Left lung (tissue), 10 donors: ENCODE data around the gene NAGLU. TPM values are rescaled to one million over a fixed set of nuclear protein-coding genes. Genes with fewer than 3 reads are reported as not detected.
A peak's percentile ranks its signal among the peaks of the same experiment; 100 is the strongest.

ENCODE experiments used
- ATAC-seq: fragments of 200-7000 bp; cut with Tn5 transposase; one replicate; pipeline ENCODE4 v1.9.1; 2020; ENCODE audit warnings: moderate library complexity
- DNase-seq, 4 donors: peaks; one replicate each; pipeline ENCODE4 v3.0.0-alpha.2; 2013 to 2020
- H3K27ac ChIP-seq, 2 donors: fragments of 200-600 bp; sonication (generic) in 1 of 2; one replicate each; pipeline versions ENCODE4 v1.5.0 to v1.8.0; 2020 to 2021
- H3K27me3 ChIP-seq, 2 donors: fragments of 200-600 bp; sonication (generic) in 1 of 2; one replicate each; pipeline versions ENCODE4 v1.5.0 to v1.8.0; 2020 to 2021
- H3K36me3 ChIP-seq, 2 donors: fragments of 200-600 bp; sonication (generic) in 1 of 2; one replicate each; pipeline versions ENCODE4 v1.5.0 to v1.8.0; 2020 to 2021
- H3K4me1 ChIP-seq, 2 donors: fragments of 200-600 bp; one replicate each; pipeline ENCODE4 v1.8.0; 2021
- H3K4me3 ChIP-seq, 2 donors: fragments of 200-600 bp; sonication (generic) in 1 of 2; one replicate each; pipeline versions ENCODE4 v1.5.0 to v1.8.0; 2020 to 2021; ENCODE audit warnings: mild to moderate bottlenecking in 1 of 2
- H3K9me3 ChIP-seq, 2 donors: fragments of 200-600 bp; sonication (generic) in 1 of 2; one replicate each; pipeline versions ENCODE4 v1.5.0 to v1.8.0; 2020 to 2021
- CTCF ChIP-seq, 2 donors: fragments of 200-600 bp; sonication (generic) in 1 of 2; IDR thresholded peaks; one replicate each; pipeline versions ENCODE4 v1.5.0 to v1.8.0; 2021; ENCODE audit warnings: antibody characterized with exemption in 2 of 2
- intact Hi-C, 2 donors: fragments of 100-400 bp; cut with DNase I; formaldehyde crosslinking; loops; one replicate each; pipeline versions ENCODE4 v1.11.2 to v1.14.2; 2022
- polyA plus RNA-seq, 6 donors: library from polyadenylated mRNA; unstranded; fragments of 120-200 nt; gene quantifications; one replicate each; pipeline ENCODE4 v1.2.1, GENCODE V29; 2013; ENCODE audit not compliant: insufficient read length in 6 of 6
- total RNA-seq, 2 donors: library from RNA; stranded (reverse); fragmentation: NEBNext Ultra II Directional; extraction: Animal tissue kit (Norgen Biotek cat#: 25700); gene quantifications; one replicate each; pipeline ENCODE4 v1.2.1, GENCODE V29; 2021
- donor health status: DM: no; HTN: yes; CAD: no.
- donor health status: DM: no; HTN: no; CAD: no.

NAGLU gene
- total and polyA plus RNA-seq, 8 donors: 10.3 to 56.2 (median 14.3) TPM

GRCh38 chr17:42560246-42560645, 24.2 kb downstream of the NAGLU start:
- Histone ChIP-seq H3K36me3 (peaks cover 0 to 12% of the 10 kb centered on the region in 2 donors), H3K27ac (no peak overlapping the region), H3K27me3 (no peaks in the 10 kb centered on the region), H3K4me1 (peaks cover 20 to 39% of the 10 kb centered on the region in 2 donors), H3K9me3 (no peaks in the 10 kb centered on the region), H3K4me3 (no peak overlapping the region)
- TF ChIP-seq CTCF (IDR thresholded peaks at IDR 0.05): no peak
- intact Hi-C loops: no loop called here
- DNase-seq (no peak), ATAC-seq (no peak)

- H3K9me3 ChIP-seq: no peaks in the 10 kb centered on the region
- no peaks in the 10 kb centered on the region for H3K27me3 ChIP-seq
- ATAC-seq (peak; percentile 77), DNase-seq (peak; percentile 93 to 97 (median 96))
- peak within 1 kb of the TSS; percentile 69 to 96 for H3K4me3 ChIP-seq
- intact Hi-C loops: no loop called here
- peaks cover 26 to 48% of the 10 kb centered on the region in 2 donors for H3K4me1 ChIP-seq
- peak within 1 kb of the TSS; percentile 79 to 93 for H3K27ac ChIP-seq
- TF ChIP-seq CTCF (IDR thresholded peaks at IDR 0.05): peak in 1 of 2 donors; percentile 12
- peaks cover 0 to 21% of the 10 kb centered on the region in 2 donors for H3K36me3 ChIP-seq
These were observed 25.9 kb downstream of the NAGLU start, which contains the start of gene COASY for GRCh38 chr17:42561897-42562387. TSS of gene COASY (plus strand) at chr17:42562148. CDS start at chr17:42562623, 475 bp downstream.

- H3K9me3 ChIP-seq: no peaks in the 10 kb centered on the region
- no peak for TF ChIP-seq CTCF (IDR thresholded peaks at IDR 0.05)
- peak overlapping the region; percentile 69 to 96 for H3K4me3 ChIP-seq
- H3K27me3 ChIP-seq: no peaks in the 10 kb centered on the region
- H3K4me1 ChIP-seq: peaks cover 27 to 48% of the 10 kb centered on the region in 2 donors
- H3K27ac ChIP-seq: peak overlapping the region; percentile 79 to 93
- intact Hi-C loops: no loop called here
- peak in 1 of 4 donors; percentile 79 for DNase-seq
- no peak for ATAC-seq
- peaks cover 0 to 21% of the 10 kb centered on the region in 2 donors for H3K36me3 ChIP-seq
These were observed 26.5 kb downstream of the NAGLU start for GRCh38 chr17:42562388-42563142.

GRCh38 chr17:42563143-42563509, 27.1 kb downstream of the NAGLU start:
- H3K4me3 ChIP-seq: peak overlapping the region; percentile 69 to 96
- no peak for ATAC-seq
- intact Hi-C loops: no loop called here
- no peak for TF ChIP-seq CTCF (IDR thresholded peaks at IDR 0.05)
- no peaks in the 10 kb centered on the region for H3K27me3 ChIP-seq
- peaks cover 0 to 21% of the 10 kb centered on the region in 2 donors for H3K36me3 ChIP-seq
- H3K4me1 ChIP-seq: peaks cover 31 to 53% of the 10 kb centered on the region in 2 donors
- no peak for DNase-seq
- H3K9me3 ChIP-seq: no peaks in the 10 kb centered on the region
- peak overlapping the region in 1 of 2 donors; percentile 93 for H3K27ac ChIP-seq

GRCh38 chr17:42563543-42563942, 27.5 kb downstream of the NAGLU start:
- Histone ChIP-seq H3K27ac (peak overlapping the region in 1 of 2 donors; percentile 93), H3K9me3 (no peaks in the 10 kb centered on the region), H3K27me3 (no peaks in the 10 kb centered on the region), H3K4me1 (peaks cover 31 to 57% of the 10 kb centered on the region in 2 donors), H3K36me3 (peaks cover 0 to 25% of the 10 kb centered on the region in 2 donors), H3K4me3 (peak overlapping the region in 1 of 2 donors; percentile 96)
- DNase-seq (no peak), ATAC-seq (no peak)
- TF ChIP-seq CTCF (IDR thresholded peaks at IDR 0.05): no peak
- intact Hi-C loops: no loop called here
